ENCODE data around the gene CDC42BPA.

Gene CDC42BPA

GRCh38 chr1:226989085-226989920, 329.0 kb downstream of the CDC42BPA start:
- DNase-seq = no peak

- DNase-seq = no peak
Observed at GRCh38 chr1:226988334-226988666, 330.0 kb downstream of the CDC42BPA start.

GRCh38 chr1:226987623-226988333, 330.5 kb downstream of the CDC42BPA start:
- no peak for DNase-seq

- DNase-seq = no peak
Observed at GRCh38 chr1:226987179-226987536, 331.1 kb downstream of the CDC42BPA start.

- no peak for DNase-seq
Observed at GRCh38 chr1:226986496-226987178, 331.7 kb downstream of the CDC42BPA start.

GRCh38 chr1:226985839-226986463, 332.3 kb downstream of the CDC42BPA start:
- no peak for DNase-seq

- no peak for DNase-seq
Observed at GRCh38 chr1:226985239-226985838, 333.0 kb downstream of the CDC42BPA start.

GRCh38 chr1:226984521-226985238, 333.6 kb downstream of the CDC42BPA start:
- DNase-seq = no peak

GRCh38 chr1:226983992-226984364, 334.3 kb downstream of the CDC42BPA start:
- no peak for DNase-seq

GRCh38 chr1:226983247-226983991, 334.9 kb downstream of the CDC42BPA start:
- DNase-seq = no peak

- DNase-seq = no peak
Observed at GRCh38 chr1:226982451-226983177, 335.7 kb downstream of the CDC42BPA start.

GRCh38 chr1:226981838-226982237, 336.5 kb downstream of the CDC42BPA start:
- DNase-seq = no peak

GRCh38 chr1:226981386-226981817, 336.9 kb downstream of the CDC42BPA start:
- no peak for DNase-seq

- DNase-seq = no peak
Observed at GRCh38 chr1:226980565-226981385, 337.5 kb downstream of the CDC42BPA start.

- no peak for DNase-seq
Observed at GRCh38 chr1:226980122-226980560, 338.2 kb downstream of the CDC42BPA start.

GRCh38 chr1:226979517-226980121, 338.7 kb downstream of the CDC42BPA start:
- DNase-seq = no peak

GRCh38 chr1:226979115-226979516, 339.2 kb downstream of the CDC42BPA start:
- DNase-seq = no peak

- no peak for DNase-seq
Observed at GRCh38 chr1:226978432-226979114, 339.7 kb downstream of the CDC42BPA start.
